ENCODE data around the gene PNMA6A.

GRCh38 chrX:153064061-153064460, 8.2 kb upstream of the PNMA6A start:
- TF ChIP-seq POLR2A (IDR thresholded peaks at IDR 0.05; ENCODE audit: low read depth, low read length) = no peak
- TF ChIP-seq CTCF (IDR thresholded peaks at IDR 0.05; ENCODE audit: extremely low read depth in 1 of 2, insufficient read depth in 1 of 2, low read depth in 1 of 2, low read length in 2 of 2) = no peak
- TF ChIP-seq MYC (IDR thresholded peaks at IDR 0.05; ENCODE audit: low read depth, low read length) = no peak
- no peak for TF ChIP-seq EZH2 (IDR thresholded peaks at IDR 0.05; ENCODE audit: borderline replicate concordance, low read depth, low read length, severe bottlenecking)
- no peak for TF ChIP-seq POLR2AphosphoS5 (IDR thresholded peaks at IDR 0.05; ENCODE audit: insufficient read depth, low read depth, low read length)
